ENCODE results near the gene LRRC19. TPM values are rescaled to one million over a fixed set of nuclear protein-coding genes. Genes with fewer than 3 reads are reported as not detected.

Gene LRRC19
- total and polyA plus RNA-seq, 4 donors = 0.13 to 0.44 TPM; not detected in 2

GRCh38 chr9:26946753-26947727 lies 58.4 kb downstream of the LRRC19 start, which contains the start of gene PLAA:
Gene PLAA (minus strand): TSS chr9:26947242. CDS start chr9:26947045, 197 bp downstream.
- Histone ChIP-seq H3K4me1 (ENCODE audit: control insufficient read depth, insufficient read depth, low read length) (peaks cover 8% of the 10 kb centered on the region), H3K27me3 (ENCODE audit: control insufficient read depth, insufficient read depth, low read length) (no peaks in the 10 kb centered on the region), H3K27ac (ENCODE audit: low read depth, low read length) (peak within 1 kb of the TSS; percentile 99), H3K36me3 (ENCODE audit: control insufficient read depth, insufficient read depth, low read length) (no peaks in the 10 kb centered on the region), H3K9me3 (ENCODE audit: control insufficient read depth, insufficient read depth, low read length) (no peaks in the 10 kb centered on the region), H3K4me3 (ENCODE audit: low read depth, low read length) (peak within 1 kb of the TSS; percentile 98)
- peak; percentile 79 to 97 (median 88) for DNase-seq (ENCODE audit: low read depth in 4 of 6, low spot score in 6 of 6)
- under 1% methylated on average over 70 of the region's 76 CpGs for WGBS (ENCODE audit: insufficient coverage)

DNA sequence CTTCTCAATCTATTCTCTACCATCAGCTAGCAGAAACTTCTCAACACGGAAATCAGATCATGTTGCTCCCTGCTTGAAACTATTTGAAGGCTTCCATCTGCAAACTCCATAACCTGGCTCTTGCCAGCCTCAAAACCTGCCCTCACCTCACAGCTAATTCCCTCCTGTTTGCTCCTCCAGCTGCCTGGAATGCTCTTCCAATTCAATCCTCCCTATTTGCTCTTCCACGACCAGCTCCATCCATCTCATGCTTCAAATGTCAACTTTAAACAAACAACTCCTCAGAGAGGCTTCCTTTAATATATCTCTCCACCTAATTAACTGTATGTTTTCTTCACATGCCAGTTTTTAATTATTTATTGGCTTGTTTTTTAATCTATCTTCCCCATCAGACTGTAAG lies 59.9 kb downstream of the LRRC19 start:
- no peak for DNase-seq (ENCODE audit: low read depth in 4 of 6, low spot score in 6 of 6)
- no peaks in the 10 kb centered on the region for H3K27me3 ChIP-seq (ENCODE audit: control insufficient read depth, insufficient read depth, low read length)
- H3K4me1 ChIP-seq (ENCODE audit: control insufficient read depth, insufficient read depth, low read length) = peaks cover 8% of the 10 kb centered on the region
- WGBS (ENCODE audit: insufficient coverage) = 32% methylated on average over 2 of the region's 2 CpGs
- H3K36me3 ChIP-seq (ENCODE audit: control insufficient read depth, insufficient read depth, low read length) = no peaks in the 10 kb centered on the region
- H3K27ac ChIP-seq (ENCODE audit: low read depth, low read length) = no peak overlapping the region
- peak overlapping the region; percentile 98 for H3K4me3 ChIP-seq (ENCODE audit: low read depth, low read length)
- no peaks in the 10 kb centered on the region for H3K9me3 ChIP-seq (ENCODE audit: control insufficient read depth, insufficient read depth, low read length)

Other genes with a start within 250 kb of the LRRC19 start
- gene CAAP1, start 112.9 kb downstream of the LRRC19 start, total RNA-seq = 10 to 100 TPM; 28.3 to 33.7 TPM
- 10 to 100 TPM; 21.1 to 22.3 TPM for gene CAAP1, start 112.9 kb downstream of the LRRC19 start, polyA plus RNA-seq (ENCODE audit: insufficient read length in 2 of 2)
- gene PLAA, start 58.4 kb downstream of the LRRC19 start, total RNA-seq = 10 to 100 TPM; 19.2 to 36.9 TPM
- gene PLAA, start 58.4 kb downstream of the LRRC19 start, polyA plus RNA-seq (ENCODE audit: insufficient read length in 2 of 2) = 10 to 100 TPM; 34.5 to 37.0 TPM
- gene IFT74, start 49.3 kb downstream of the LRRC19 start, total RNA-seq = 10 to 100 TPM; 26.4 to 32.6 TPM
- gene IFT74, start 49.3 kb downstream of the LRRC19 start, polyA plus RNA-seq (ENCODE audit: insufficient read length in 2 of 2) = 10 to 100 TPM; 13.8 to 13.9 TPM
- 10 to 100 TPM; 15.8 to 39.0 TPM for gene TEK, start 103.6 kb upstream of the LRRC19 start, total RNA-seq
- gene TEK, start 103.6 kb upstream of the LRRC19 start, polyA plus RNA-seq (ENCODE audit: insufficient read length in 2 of 2) = 10 to 100 TPM; 12.0 to 13.4 TPM

All from spinal cord (tissue), 10 donors.